Measurements from ENCODE around the gene SLTM. TPM values are rescaled to one million over a fixed set of nuclear protein-coding genes. Genes with fewer than 3 reads are reported as not detected.
"Not testable (repeated sequence)": the region's sequence is repeated elsewhere in the genome, so short reads cannot be mapped to it uniquely, and the experiment has no call there.

Gene SLTM
- total RNA-seq, 1 experiment from 2014 or later, result 127 TPM

DNA sequence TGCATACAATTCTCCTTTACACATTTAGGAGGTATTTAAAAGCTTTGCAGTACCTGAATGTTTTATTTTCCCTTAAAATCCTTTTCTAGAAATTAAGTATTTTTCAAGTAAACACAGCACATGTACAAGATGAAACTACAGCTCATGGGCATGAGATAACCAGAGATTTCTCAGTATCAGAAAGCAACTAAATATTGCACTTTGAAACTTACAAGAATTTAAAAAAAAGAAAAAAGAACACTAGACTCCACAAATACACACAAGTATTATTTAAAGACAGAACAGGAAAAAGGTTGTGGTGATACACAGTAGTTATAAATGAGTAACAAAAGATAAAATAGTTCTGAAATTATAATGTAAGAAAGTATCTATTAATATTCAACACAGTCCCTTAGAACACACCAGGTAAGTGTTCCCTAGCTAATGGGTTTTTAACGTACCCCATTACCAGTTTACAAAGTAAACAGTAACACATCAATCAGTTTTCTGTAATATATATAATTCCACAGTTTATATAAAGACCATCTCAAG is 35.3 kb downstream of the SLTM start:
- TF ChIP-seq, protein P1, sequence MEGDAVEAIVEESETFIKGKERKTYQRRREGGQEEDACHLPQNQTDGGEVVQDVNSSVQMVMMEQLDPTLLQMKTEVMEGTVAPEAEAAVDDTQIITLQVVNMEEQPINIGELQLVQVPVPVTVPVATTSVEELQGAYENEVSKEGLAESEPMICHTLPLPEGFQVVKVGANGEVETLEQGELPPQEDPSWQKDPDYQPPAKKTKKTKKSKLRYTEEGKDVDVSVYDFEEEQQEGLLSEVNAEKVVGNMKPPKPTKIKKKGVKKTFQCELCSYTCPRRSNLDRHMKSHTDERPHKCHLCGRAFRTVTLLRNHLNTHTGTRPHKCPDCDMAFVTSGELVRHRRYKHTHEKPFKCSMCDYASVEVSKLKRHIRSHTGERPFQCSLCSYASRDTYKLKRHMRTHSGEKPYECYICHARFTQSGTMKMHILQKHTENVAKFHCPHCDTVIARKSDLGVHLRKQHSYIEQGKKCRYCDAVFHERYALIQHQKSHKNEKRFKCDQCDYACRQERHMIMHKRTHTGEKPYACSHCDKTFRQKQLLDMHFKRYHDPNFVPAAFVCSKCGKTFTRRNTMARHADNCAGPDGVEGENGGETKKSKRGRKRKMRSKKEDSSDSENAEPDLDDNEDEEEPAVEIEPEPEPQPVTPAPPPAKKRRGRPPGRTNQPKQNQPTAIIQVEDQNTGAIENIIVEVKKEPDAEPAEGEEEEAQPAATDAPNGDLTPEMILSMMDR (conservative IDR thresholded peaks at IDR 0.05; ENCODE audit: low read depth, low read length), result no peak
- no peak for TF ChIP-seq EZH2 (IDR thresholded peaks at IDR 0.05; ENCODE audit: borderline replicate concordance, low read depth, low read length, poor library complexity, severe bottlenecking)

DNA sequence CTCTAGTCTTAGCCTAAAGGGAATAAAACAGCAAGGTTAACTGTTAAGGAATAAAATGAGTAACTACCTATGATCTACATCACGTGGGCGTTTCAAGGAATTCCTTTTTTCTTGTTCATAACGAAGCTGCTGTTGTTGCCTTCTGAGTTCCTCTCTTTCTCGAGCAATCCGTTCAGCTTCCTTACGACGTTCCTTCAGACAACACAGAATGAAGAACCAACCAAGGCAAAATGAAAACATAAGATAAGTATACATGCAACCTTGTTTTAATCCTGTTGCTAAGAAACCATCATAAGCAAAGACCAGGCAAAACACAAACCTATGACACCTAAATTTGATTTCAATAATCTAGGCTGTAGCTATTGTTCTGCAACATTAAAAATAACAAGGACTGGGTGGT is 44.1 kb downstream of the SLTM start:
- Histone ChIP-seq H3K27me3 (replicated peaks; ENCODE audit: insufficient read depth, low read depth, low read length, poor library complexity) (no peaks in the 10 kb centered on the region), H3K4me1 (ENCODE audit: insufficient read depth, low read length, poor library complexity, severe bottlenecking) (no peaks in the 10 kb centered on the region), H3K4me3 (ENCODE audit: low read depth, low read length, poor library complexity, severe bottlenecking) (no peak overlapping the region), H3K27ac (ENCODE audit: low read depth, low read length, poor library complexity, severe bottlenecking) (no peak overlapping the region), H3K36me3 (ENCODE audit: insufficient read depth, low read length, poor library complexity, severe bottlenecking) (peaks cover 98% of the 10 kb centered on the region), H3K9me3 (ENCODE audit: low read depth, low read length, poor library complexity, severe bottlenecking) (no peaks in the 10 kb centered on the region)
- TF ChIP-seq, protein P1 (conservative IDR thresholded peaks at IDR 0.05; ENCODE audit: low read depth, low read length), result no peak
- no peak for TF ChIP-seq EZH2 (IDR thresholded peaks at IDR 0.05; ENCODE audit: borderline replicate concordance, low read depth, low read length, poor library complexity, severe bottlenecking)
- no TSS peak for BruUV-seq (replicated peaks)
- no peak for DNase-seq (ENCODE audit: low spot score)
- POLR2A ChIA-PET (ENCODE audit: low non-redundant PET), result no interaction called here
- CTCF ChIA-PET, result no interaction called here
- intact Hi-C loops (cut with micrococcal nuclease; ENCODE audit: unreplicated experiment), result loop anchor here (10.0 kb wide), 1 partner anchor 665 kb away; no protein-coding TSS in a partner anchor

More for the DNA sequence above, 35.3 kb downstream of the SLTM start:
- H3K9me3 ChIP-seq (ENCODE audit: low read depth, low read length, poor library complexity, severe bottlenecking), result no peaks in the 10 kb centered on the region
- DNase-seq (ENCODE audit: low spot score), result no peak
- ChIA-PET POLR2A (ENCODE audit: low non-redundant PET) (no interaction called here), CTCF (no interaction called here)
- H3K4me1 ChIP-seq (ENCODE audit: insufficient read depth, low read length, poor library complexity, severe bottlenecking), result no peaks in the 10 kb centered on the region
- no TSS peak for BruUV-seq (replicated peaks)
- peaks cover 71% of the 10 kb centered on the region for H3K36me3 ChIP-seq (ENCODE audit: insufficient read depth, low read length, poor library complexity, severe bottlenecking)
- H3K27ac ChIP-seq (ENCODE audit: low read depth, low read length, poor library complexity, severe bottlenecking), result no peak overlapping the region
- no peaks in the 10 kb centered on the region for H3K27me3 ChIP-seq (replicated peaks; ENCODE audit: insufficient read depth, low read depth, low read length, poor library complexity)
- intact Hi-C loops (cut with micrococcal nuclease; ENCODE audit: unreplicated experiment), result no loop called here
- H3K4me3 ChIP-seq (ENCODE audit: low read depth, low read length, poor library complexity, severe bottlenecking), result no peak overlapping the region

GRCh38 chr15:58886921-58887320 is 46.6 kb downstream of the SLTM start:
- Histone ChIP-seq H3K9me3 (ENCODE audit: low read depth, low read length, poor library complexity, severe bottlenecking) (no peaks in the 10 kb centered on the region), H3K27ac (ENCODE audit: low read depth, low read length, poor library complexity, severe bottlenecking) (no peak overlapping the region), H3K4me1 (ENCODE audit: insufficient read depth, low read length, poor library complexity, severe bottlenecking) (no peaks in the 10 kb centered on the region), H3K4me3 (ENCODE audit: low read depth, low read length, poor library complexity, severe bottlenecking) (no peak overlapping the region), H3K36me3 (ENCODE audit: insufficient read depth, low read length, poor library complexity, severe bottlenecking) (peaks cover 92% of the 10 kb centered on the region), H3K27me3 (replicated peaks; ENCODE audit: insufficient read depth, low read depth, low read length, poor library complexity) (no peaks in the 10 kb centered on the region)
- intact Hi-C loops (cut with micrococcal nuclease; ENCODE audit: unreplicated experiment), result loop anchor here (10.0 kb wide), 1 partner anchor 662 kb away; no protein-coding TSS in a partner anchor
- ChIA-PET POLR2A (ENCODE audit: low non-redundant PET) (no interaction called here), CTCF (no interaction called here)
- no peak for DNase-seq (ENCODE audit: low spot score)
- BruUV-seq (replicated peaks), result no TSS peak
- TF ChIP-seq, protein P1 (conservative IDR thresholded peaks at IDR 0.05; ENCODE audit: low read depth, low read length), result no peak
- no peak for TF ChIP-seq EZH2 (IDR thresholded peaks at IDR 0.05; ENCODE audit: borderline replicate concordance, low read depth, low read length, poor library complexity, severe bottlenecking)

- H3K27ac ChIP-seq (ENCODE audit: low read depth, low read length, poor library complexity, severe bottlenecking); CTCF ChIA-PET; POLR2A ChIA-PET (ENCODE audit: low non-redundant PET); DNase-seq (ENCODE audit: low spot score); H3K9me3 ChIP-seq (ENCODE audit: low read depth, low read length, poor library complexity, severe bottlenecking); BruUV-seq (replicated peaks); H3K4me3 ChIP-seq (ENCODE audit: low read depth, low read length, poor library complexity, severe bottlenecking); H3K27me3 ChIP-seq (replicated peaks; ENCODE audit: insufficient read depth, low read depth, low read length, poor library complexity): not testable (repeated sequence)
- H3K4me1 ChIP-seq (ENCODE audit: insufficient read depth, low read length, poor library complexity, severe bottlenecking), result peaks cover 22% of the 10 kb centered on the region
- H3K36me3 ChIP-seq (ENCODE audit: insufficient read depth, low read length, poor library complexity, severe bottlenecking), result peaks cover 82% of the 10 kb centered on the region
- intact Hi-C loops (cut with micrococcal nuclease; ENCODE audit: unreplicated experiment), result loop anchor here (10.0 kb wide), 1 partner anchor 659 kb away; no protein-coding TSS in a partner anchor
Observed at GRCh38 chr15:58883926-58884325, 49.6 kb downstream of the SLTM start.
